ENCODE data around the gene CEMIP2.

DNA sequence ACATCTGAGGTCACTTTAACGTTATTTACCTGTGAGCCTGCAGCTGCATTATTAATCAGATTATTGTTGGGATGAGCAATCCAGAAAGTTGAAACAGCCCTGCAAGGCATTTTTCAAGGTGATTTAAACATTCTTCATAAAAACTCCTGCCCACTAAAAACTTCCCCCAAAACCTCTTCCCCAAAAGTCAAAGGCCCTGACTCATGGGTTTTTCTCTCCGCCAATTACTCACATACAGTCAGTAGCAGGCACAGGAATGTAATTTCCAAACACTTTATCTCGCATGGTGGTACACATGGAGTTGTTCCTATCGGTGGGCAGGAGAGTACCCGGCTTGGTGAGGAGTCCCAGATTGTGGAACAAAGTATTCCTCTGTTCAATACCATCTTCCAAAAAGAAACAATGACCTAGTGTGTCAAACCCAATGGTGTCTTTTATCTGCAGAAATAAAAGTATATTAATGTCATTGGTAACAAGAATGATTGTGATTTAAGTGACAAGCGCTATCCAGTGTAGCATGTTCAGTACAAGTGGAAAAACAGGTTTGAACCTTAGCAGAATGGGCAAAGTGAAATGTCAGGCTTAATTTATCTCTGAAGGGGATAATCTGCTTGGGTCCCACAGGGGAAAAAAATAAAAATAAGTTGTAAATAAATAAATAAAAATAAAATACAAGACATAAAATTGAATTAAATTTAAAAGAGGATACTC is 38.3 kb downstream of the CEMIP2 start:
- TF ChIP-seq, protein P1, sequence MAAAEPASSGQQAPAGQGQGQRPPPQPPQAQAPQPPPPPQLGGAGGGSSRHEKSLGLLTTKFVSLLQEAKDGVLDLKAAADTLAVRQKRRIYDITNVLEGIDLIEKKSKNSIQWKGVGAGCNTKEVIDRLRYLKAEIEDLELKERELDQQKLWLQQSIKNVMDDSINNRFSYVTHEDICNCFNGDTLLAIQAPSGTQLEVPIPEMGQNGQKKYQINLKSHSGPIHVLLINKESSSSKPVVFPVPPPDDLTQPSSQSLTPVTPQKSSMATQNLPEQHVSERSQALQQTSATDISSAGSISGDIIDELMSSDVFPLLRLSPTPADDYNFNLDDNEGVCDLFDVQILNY (CRISPR knock-in tag; conservative IDR thresholded peaks at IDR 0.05), result no peak
- TF ChIP-seq MAX (IDR thresholded peaks at IDR 0.05) (no peak), CHD4 (IDR thresholded peaks at IDR 0.05; ENCODE audit: borderline replicate concordance, low read length) (no peak), ZNF18 (CRISPR knock-in tag; IDR thresholded peaks at IDR 0.05; ENCODE audit: insufficient replicate concordance) (no peak)
